GM19467 (cell line): ENCODE measurements around the gene ALDH4A1.

Source experiments
- ATAC-seq: cut with Tn5 transposase; IDR thresholded peaks from one replicate; pipeline ENCODE4 v1.9.1; 2021; ENCODE audit warnings: mild to moderate bottlenecking, moderate library complexity; ENCODE audit not compliant: unreplicated experiment

ALDH4A1 gene, protein sequence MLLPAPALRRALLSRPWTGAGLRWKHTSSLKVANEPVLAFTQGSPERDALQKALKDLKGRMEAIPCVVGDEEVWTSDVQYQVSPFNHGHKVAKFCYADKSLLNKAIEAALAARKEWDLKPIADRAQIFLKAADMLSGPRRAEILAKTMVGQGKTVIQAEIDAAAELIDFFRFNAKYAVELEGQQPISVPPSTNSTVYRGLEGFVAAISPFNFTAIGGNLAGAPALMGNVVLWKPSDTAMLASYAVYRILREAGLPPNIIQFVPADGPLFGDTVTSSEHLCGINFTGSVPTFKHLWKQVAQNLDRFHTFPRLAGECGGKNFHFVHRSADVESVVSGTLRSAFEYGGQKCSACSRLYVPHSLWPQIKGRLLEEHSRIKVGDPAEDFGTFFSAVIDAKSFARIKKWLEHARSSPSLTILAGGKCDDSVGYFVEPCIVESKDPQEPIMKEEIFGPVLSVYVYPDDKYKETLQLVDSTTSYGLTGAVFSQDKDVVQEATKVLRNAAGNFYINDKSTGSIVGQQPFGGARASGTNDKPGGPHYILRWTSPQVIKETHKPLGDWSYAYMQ

DNA sequence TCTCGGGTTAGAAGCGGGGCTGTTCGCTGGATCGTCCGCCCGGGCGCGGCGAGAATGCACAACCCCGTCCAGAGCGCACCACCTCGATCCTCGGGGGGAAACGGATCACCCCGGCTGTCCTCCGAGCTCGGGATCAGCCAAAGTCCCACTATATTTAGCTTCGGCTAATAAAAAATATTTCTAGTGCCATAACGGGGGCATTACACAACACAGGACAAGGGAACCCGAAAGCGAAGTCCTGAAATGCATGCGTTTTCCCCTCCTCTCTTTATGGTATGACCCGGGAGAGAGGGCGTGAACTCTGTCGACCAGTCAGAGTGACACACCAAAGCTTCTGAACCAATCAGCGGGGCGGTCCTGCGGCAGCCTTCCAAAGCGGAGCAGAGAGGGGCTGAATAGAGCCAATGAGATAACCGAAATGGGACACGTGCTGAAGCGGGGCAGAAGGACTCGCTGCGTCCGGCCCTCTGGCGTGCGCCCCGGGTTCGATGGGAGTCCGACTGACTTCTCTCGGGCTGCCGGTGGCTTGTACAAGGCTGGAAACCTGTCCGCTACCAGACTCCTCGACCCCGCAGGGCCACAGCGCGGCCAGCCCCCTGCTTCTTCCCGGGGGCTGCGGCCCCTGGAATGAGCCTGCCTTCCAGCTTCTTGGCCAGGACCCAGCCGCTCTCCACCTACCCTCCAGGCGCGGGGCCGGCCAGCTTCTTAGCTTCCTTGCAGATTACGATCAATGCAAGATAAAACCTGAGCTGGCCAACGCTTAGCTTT lies at the start of gene ALDH4A1:
Gene ALDH4A1, minus strand, starts transcription at position 33 of the 768 bp plus-strand sequence. Its CDS starts 32 bp downstream, at position 1.
- peak; percentile 94 for ATAC-seq

DNA sequence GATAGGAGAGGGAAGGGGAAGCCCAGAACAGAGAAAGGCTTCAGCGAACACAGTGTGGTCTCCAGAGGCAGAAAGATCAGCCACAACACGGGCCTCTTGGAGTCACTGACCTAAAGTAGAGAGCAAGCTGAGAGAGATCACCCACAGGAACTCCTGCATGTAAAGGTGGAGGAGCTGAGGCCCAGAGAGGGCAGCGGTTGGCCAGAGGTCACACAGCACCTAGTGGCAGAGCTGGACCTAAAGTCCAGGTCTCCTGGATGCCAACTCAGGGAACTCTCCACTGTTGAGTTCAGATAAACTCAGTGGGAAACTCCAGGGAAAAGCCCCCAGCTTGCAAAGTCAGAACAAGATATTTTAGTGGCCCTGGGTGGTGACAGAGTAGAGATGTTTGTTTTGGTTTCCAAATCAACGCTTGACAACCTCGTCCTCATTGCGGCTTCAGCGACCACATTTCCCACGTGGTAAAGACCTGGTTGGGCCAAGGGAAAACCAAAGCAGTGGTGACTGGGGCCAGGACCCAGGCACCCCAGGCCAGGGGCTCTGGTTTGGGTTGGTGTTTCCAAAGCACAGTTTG lies 49.5 kb upstream of the ALDH4A1 start:
- peak; percentile 29 for ATAC-seq

DNA sequence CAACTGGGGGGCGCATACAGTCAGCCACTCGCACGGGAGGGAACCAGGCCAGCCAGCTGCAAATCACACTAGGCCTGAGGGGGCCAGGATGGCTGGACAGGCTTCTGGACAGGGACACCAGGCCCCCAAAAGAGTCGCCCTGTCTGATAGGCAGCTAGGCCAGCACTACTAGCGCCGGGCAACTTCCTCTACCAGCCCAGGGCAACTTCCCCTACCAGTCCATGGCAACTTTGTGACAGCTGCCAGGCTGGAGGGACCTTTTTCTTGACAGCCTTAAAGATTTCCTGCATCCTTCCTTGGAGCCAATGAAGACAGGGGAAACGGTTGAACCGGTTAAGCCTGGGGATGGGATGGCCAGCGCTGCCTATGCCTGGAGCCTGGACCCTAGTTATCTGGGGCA lies 49.1 kb upstream of the ALDH4A1 start:
- ATAC-seq: no peak

DNA sequence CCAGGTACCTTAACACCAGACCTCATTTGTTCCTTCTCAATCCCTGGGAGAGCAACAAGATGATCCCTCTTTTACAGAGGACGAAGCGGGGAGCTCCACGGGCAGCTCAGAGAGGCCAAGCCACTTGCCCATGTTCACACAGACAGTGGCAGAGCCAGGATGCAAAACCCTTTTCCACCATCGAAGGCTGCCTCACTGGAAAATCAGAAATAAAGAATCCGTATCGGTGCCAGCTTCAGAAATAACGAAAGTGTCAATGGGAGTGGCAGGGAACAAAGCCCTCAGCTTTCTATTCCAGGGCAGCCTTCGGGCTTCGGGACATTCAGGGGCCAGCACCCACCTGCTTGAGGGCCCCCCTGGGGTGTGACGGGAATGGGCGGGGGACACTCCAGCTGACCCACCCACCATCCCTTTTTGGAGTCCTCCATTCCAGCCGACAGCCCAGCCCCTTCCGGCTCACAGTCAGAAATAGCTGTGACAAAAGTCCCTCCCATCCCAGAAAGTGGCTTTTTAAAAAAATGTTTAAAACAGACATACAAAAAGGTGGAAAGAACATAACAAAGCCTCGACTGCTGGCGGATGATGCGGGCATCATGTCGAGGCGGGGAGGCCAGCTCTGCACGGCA lies 48.2 kb upstream of the ALDH4A1 start:
- no peak for ATAC-seq

DNA sequence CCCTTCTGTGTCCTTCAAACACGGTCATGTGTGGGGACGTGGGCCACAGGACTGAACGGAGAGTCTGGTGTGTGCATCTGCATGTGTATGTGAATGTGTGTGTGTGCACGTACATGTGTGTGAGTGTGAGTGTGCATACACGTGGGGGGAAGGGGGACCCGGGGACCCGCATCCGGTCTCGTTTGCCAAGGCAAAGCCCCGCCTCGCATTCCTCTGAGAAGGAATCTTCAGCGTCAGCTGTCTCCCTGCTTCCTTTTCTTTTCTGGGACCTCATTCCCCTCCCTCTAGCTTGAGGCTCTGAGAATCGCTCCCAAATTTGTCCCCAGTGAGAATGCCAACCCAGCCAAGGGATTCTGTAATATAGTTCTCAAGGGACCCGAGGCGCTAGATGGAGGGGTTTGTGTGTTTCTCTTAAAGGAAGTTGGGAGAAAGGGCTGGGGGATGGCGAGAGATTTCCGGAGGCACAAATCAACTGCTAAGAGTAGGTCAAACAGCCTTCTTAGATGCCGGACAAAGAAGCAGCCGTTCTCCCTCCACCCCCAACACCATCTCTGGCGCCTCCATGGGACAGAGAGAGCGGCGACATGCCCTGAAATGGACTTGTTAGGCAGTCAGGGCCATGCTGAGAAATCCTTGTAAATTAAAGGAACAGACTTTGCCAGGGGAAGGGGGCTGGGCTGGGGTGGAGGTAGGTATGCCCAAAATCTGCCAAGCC lies 47.5 kb upstream of the ALDH4A1 start:
- ATAC-seq: no peak

DNA sequence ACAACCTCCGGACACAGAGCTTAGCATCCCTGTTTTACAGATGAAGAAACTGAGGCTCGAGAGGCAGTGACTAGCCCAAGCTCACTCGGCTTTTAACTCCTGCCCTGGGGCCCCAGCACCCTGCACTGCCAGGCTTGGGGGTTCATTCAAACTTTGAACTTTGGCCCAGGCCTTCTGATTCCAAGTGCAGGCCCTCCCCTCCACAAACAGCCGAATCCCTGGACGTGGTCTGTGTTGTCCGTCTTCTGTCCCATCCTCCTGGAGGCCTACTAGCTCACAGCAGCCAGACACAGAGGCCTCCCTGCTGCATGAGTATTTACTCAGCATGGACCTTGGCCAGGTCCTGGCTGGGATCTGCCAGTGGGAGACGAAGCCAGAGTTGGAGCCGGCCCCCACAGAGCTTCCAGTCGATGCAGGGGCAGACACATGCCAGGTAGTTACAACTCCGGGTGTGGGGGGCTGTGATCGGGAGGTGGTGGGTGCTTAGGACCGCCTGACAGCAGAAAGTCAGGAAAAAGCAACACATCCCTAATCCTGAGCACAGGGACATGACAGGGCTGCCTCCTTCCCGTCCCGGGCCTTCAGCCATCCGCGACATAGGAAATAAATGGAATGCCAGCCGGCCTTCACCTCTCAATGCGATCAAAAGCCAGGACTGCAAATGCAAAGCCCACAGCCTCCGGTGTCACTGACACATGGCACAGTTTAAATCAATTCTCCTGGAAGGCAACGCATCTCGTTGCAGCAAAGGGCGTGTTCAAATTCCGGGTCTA lies 46.7 kb upstream of the ALDH4A1 start:
- no peak for ATAC-seq

DNA sequence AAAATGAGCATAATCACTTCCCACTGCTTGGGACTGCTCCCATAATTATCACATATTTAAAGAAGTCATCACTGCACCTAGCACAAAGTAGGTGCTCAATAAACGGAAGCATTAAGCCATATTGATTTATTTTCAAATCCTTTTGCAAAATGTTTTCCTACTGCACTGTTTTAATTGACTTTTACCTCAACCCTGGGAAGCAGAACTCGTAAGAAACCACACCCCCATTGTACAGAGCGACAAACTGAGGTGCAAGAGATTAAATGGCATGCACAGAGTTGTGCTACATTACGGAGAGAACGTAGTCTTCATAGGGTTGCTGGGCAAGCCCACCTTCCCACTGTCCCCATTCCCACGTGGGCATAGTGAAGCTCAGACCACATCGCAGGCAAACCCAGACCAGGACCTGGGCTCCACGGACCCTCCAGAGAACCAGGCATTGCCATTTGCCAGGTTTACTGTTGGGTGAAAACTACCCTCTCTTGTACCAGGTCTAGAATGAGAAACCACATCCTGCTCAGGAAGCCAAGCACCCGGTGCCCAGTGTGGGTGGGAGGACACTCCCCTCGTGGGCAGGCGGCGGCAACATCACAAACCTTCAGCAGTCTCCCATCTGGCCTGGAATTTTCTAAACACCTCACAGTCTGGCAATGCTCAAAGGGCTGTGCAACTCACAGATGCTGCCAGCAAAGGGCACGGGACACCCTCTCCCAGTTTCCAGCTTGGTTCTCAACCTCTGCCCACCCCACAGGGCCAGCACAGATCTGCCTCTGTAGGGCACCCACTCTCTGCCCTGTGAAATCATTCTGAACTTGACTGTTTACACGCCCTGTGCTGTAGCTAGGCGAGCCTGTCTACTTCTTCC lies 45.9 kb upstream of the ALDH4A1 start:
- no peak for ATAC-seq

DNA sequence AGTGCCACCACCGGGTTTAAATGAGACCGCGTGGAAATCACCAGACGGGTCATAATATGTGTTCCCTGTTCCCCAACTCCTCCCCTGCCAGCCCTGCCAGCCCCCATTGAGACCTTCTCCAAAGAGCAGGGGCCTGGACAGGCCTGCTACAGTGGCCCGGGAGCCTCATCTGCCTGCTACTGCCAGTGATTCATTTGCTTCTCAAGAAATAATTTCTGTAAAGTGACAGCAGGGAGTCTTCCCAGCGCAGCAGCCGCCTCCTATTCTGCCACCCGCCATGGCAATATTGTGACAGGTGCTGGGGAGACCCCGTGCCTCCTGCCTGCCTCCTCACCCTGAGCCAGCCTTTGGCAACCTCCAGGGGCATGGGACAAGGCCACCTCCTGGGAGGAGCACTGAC lies 45.2 kb upstream of the ALDH4A1 start:
- ATAC-seq: no peak

DNA sequence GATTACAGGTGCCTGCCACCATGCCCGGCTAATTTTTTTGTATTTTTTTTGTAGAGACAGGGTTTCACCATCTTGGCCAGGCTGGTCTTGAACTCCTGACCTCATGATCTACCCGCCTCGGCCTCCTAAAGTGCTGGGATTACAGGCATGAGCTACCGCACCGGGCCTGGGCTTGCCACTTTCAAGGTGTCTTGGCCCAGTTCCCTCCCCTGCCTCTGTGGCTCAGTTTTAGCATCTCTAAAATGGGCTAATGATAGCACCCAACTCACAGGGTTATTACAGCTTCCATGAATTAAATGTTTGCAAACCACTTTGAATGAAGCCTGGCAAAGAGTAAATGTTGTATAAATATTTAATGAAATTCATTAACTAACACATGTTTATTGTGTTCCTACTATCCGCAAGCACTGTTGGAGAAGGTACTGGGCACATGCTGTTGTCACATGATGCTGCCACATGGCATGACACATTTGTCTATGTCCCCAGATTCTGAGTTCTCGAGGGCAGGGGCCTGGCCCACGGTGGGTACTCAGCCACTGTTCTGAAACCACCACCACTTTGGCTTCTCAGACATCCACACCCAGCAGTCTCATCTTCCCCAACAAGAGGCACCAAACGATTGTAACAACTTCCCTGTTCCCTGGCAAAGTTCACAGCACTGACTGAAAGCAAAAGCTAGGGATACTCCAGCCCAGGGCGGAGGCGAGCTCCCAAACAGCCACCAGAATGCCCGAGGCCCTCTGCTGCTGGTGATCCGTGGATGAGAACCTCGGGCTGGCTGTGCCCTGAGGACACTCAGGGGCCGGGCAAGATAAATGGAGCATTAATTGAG lies 44.4 kb upstream of the ALDH4A1 start:
- ATAC-seq: no peak

DNA sequence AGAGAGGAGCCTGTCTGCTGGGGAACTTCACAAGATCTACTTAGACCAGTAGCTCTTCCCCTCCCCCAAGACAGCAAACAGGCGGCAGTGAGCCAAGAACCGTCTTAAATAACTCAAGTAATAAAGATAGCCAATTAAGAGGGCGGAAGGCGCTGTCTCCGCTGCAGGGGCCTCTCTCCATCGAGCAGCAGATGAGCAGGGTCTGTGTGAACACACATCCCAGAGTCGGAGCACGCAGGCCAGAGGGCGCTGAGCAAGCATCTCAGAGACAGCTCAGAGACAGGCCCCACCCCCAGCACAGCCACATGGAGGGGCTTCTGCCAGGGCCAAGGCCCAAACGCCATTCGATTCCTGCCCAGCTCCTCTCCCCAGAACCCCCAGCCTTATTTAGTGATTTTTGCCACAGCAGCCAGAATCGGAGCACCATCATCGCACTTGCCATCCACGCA lies 43.1 kb upstream of the ALDH4A1 start:
- ATAC-seq: no peak

DNA sequence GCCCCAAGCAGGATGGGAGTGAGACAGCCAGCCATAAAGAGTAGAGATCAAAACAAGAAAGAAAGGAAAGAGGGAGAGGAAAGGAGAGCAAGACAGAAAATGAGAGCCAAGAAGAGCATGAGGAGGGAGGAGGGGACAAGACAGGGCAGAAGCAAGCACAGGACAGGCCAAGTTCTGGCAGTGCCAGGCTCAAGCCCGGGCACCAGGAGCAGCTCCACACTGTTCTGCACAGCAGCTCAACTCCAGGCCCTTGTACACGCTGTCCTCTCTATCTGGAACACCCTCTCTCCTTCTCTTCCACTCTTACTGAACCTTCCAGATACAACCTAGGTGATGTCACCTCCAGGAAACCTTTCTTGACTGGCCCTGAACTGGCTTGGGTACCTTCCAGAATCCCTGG lies 42.5 kb upstream of the ALDH4A1 start:
- no peak for ATAC-seq

DNA sequence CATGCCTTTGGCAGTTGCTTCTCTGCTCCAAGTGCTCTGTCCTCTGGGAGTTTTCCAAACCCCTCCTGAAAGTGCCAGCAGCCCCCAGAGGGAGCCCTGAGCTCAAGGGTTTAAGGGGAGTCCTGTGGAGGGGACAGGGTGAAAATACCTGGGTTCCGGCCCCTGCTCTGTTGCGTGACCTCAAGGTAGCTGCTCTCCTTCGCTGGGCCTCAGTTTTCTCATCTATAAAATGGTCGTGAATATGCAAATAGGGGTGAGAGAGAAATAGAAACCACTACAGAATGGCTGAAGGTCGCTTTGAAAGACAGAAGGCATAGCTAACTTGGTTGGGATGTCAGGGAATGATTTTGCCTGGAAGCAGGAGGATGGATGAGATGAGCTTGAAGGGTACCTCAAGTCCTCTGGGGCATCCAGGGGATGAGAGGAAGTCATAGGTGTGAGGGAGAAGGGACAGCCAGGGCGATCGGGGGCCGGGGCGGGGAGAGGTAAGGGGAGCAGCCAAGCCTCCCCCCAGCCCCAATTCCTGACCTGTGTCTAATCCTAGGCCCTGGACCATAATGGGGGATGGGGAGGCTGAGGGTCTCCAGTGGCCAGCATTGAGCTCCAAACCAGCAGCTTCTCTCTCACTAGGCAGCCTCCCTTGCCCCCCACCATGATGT lies 41.7 kb upstream of the ALDH4A1 start:
- no peak for ATAC-seq

DNA sequence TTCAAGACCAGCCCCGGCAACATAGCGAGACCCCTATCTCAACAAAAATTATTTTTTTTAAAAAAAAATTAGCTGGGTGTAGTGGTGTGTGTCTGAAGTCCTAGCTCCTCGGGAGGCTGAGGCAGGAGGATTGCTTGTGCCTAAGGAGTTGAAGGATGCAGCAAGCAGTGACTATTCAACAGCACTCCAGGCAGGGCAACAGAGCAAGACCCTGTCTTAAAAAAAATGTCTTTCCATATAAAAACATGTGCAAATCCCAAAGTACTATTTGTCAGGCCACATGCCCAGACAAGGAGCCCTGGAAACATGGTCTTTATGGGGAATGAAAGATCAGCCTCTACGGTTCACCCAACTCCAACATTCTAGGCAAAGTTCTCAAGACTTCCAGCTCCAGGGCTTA lies 40.8 kb upstream of the ALDH4A1 start:
- no peak for ATAC-seq

DNA sequence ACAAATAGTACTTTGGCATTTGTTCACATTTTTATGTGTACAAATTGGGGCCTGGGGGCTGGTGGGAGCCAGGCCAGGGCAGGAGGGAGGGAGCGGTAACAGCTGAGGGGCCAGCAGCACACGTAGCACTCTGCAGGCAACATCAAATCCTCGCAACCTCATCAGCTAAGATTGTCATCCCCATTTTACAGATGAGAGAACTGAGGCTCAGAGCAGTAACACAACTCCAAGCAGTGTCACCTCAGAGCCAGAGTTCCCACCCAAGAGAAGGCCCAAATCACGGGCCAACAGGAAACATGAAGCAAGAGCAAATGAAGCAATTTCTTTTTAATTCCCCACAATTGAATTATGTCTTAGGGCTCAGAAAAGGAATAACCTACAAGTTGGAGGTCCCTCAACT lies 40.0 kb upstream of the ALDH4A1 start:
- no peak for ATAC-seq

DNA sequence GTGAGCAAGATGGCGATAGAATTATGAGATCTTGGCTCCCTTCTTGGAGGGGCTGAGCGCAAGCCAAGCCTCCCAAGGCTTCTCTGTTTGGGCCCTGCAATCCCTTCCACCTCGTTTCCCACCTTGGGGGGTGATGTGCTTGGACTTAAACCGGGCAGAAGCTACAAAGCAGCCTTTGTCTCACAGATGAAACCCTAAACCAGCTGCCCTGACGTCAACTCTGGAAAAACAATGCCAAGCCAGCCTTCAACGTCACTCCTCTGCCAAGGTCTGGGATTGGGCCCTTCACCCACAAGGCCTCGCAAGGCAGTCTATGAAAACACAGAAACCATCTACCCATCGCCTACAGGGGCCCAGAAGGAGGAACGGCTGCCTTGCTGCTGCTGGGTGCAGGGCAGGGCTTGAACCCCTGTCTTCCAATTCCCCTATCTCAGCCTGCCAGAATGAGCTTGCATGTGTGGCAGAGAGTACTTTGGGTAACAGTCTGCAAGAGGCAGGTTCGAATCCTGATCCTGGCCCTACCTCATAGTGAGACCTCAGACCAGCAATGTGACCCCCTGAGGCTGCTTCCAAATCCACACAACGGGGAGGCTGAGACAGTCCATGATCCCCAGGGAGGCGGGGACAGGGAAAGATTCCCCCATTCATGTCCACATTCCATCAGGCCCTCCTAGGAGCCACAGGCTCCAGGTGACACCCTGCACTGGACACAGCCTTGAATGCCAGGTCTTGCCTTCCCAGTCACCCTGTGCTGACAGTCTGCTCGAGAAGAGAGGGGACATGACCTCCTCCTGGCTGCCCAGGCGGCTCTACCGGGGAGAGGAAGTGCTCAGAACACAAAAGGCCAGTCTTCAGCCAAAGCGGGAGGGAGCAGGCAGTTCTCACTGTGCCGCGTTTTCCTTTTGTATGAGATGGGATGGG lies 39.1 kb upstream of the ALDH4A1 start:
- no peak for ATAC-seq

DNA sequence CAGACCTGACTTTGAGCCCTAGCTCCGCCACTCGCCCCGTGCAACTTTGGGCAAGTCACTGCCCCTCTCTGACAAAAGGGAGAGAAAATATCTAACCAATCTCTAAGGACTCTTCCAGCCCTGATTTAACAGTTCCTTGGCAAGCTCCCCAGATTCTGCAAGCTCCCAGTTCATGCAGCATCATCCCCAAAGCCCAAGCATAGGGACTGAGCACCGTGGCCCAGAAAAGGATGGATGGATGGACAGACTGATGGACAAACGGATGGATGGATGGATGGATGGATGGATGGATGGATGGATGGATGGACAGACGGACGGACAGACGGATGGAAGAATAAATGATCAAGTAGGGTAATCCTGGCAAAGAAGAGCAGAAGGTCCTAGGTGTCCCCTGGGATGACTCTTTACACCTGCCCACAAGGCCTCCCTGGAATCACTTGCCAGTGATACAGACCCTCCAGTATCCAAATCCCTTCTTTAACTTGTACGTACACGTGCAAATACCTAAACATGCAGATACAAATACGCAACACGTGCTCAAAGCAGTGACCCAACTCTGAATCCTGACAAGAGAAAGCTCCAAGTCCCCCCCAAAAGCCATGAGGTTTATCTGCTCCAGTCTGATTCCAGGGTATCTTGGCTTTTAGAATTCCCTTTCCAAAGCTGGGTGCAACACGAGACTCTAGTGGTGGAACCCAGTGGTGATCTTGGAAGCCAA lies 38.1 kb upstream of the ALDH4A1 start:
- ATAC-seq: no peak
